Measurements from ENCODE around the gene INTS3. TPM values are rescaled to one million over a fixed set of nuclear protein-coding genes. Genes with fewer than 3 reads are reported as not detected.

Gene INTS3
- total and polyA plus RNA-seq, 10 of the 15 experiments (the other 5 are each of a cell fraction or from before 2014, with no cell fraction given), result 12.6 to 87.4 (median 30.8) TPM

- Histone ChIP-seq H3K9me3 (replicated peaks; ENCODE audit: control insufficient read depth, insufficient read depth, low read length) (no peaks in the 10 kb centered on the region), H3K36me3 (ENCODE audit: control insufficient read depth in 2 of 2, insufficient read depth in 2 of 2, low read length in 1 of 2) (peaks cover 7 to 8% of the 10 kb centered on the region in 2 experiments; a peak in 3 of 4 replicates), H3K4me3 (no peak overlapping the region), H3K4me2 (ENCODE audit: control insufficient read depth, insufficient read depth) (no peak overlapping the region), H3K27ac (ENCODE audit: control insufficient read depth, insufficient read depth) (peak overlapping the region; percentile 32), H3K27me3 (replicated peaks in 1 of 2; ENCODE audit: control insufficient read depth in 2 of 2, insufficient read depth in 2 of 2, low read length in 1 of 2) (no peaks in the 10 kb centered on the region), H3K4me1 (ENCODE audit: control insufficient read depth, insufficient read depth, low read length) (peaks cover 39% of the 10 kb centered on the region), H3K79me2 (ENCODE audit: control insufficient read depth, insufficient read depth, low read length) (peaks cover 3% of the 10 kb centered on the region; the same call in 1 of the 2 replicates), H3K9ac (ENCODE audit: control insufficient read depth, insufficient read depth, low read length) (0 out of 2 replicates have a peak overlapping the region, but pooled peaks have one; percentile 24), H2AFZ (ENCODE audit: control insufficient read depth, low read depth, low read length) (no peak overlapping the region), H4K20me1 (ENCODE audit: control insufficient read depth, insufficient read depth) (no peaks in the 10 kb centered on the region)
- SMC1A ChIA-PET (ENCODE audit: uncharacterized antibody, unreplicated experiment), result interaction anchor here (0.7 to 4.1 kb wide), 6 partner anchors 10 to 184 kb away, joined by 3 to 21 read pairs (median 4); partner anchors contain the start of genes DENND4B, JTB and RAB13
- no TSS peak for BruUV-seq (replicated peaks)
- FAIRE-seq (no peak), DNase-seq (ENCODE audit: low read depth, low spot score) (no peak), ATAC-seq (no peak)
- in situ Hi-C loops (cut with MboI) (no loop called here), intact Hi-C loops (cut with micrococcal nuclease; ENCODE audit: unreplicated experiment) (no loop called here)
- CTCF ChIA-PET, result interaction anchor here (0.9 to 4.0 kb wide), 8 partner anchors 11 to 183 kb away, joined by 3 to 23 read pairs (median 4); partner anchors contain the start of genes CREB3L4 and RAB13
- 59% methylated on average over 3 of the region's 3 CpGs for WGBS (ENCODE audit: insufficient coverage, insufficient replicate concordance, low lambda C conversion rate, missing lambda C conversion rate)
- RAD21 ChIA-PET (ENCODE audit: unreplicated experiment), result interaction anchor here (0.6 to 2.8 kb wide), 6 partner anchors 36 to 182 kb away, joined by 3 to 8 read pairs (median 6); partner anchors contain the start of genes RAB13 and SLC39A1
- POLR2A ChIA-PET, result interaction anchor here (0.6 to 1.1 kb wide), 3 partner anchors 14 to 601 kb away, joined by 3 to 6 read pairs (median 5); no protein-coding TSS in a partner anchor
- TF ChIP-seq PML (IDR thresholded peaks at IDR 0.05; ENCODE audit: low read length), result no peak
- peak; percentile 40; the same call in 1 of the 2 replicates for TF ChIP-seq SPI1 (IDR thresholded peaks at IDR 0.05; ENCODE audit: borderline replicate concordance, insufficient read depth, low read depth, low read length)
Observed at GRCh38 chr1:153803470-153804056, 75.7 kb downstream of the INTS3 start.

GRCh38 chr1:153804112-153804511 lies 76.3 kb downstream of the INTS3 start:
- in situ Hi-C loops (cut with MboI) (no loop called here), intact Hi-C loops (cut with micrococcal nuclease; ENCODE audit: unreplicated experiment) (no loop called here)
- 78% methylated on average over 2 of the region's 2 CpGs for WGBS (ENCODE audit: insufficient coverage, insufficient replicate concordance, low lambda C conversion rate, missing lambda C conversion rate)
- no peaks in the 10 kb centered on the region for H3K27me3 ChIP-seq (replicated peaks in 1 of 2; ENCODE audit: control insufficient read depth in 2 of 2, insufficient read depth in 2 of 2, low read length in 1 of 2)
- H3K4me2 ChIP-seq (ENCODE audit: control insufficient read depth, insufficient read depth), result peak overlapping the region; percentile 34; the same call in 1 of the 2 replicates
- peaks cover 39% of the 10 kb centered on the region for H3K4me1 ChIP-seq (ENCODE audit: control insufficient read depth, insufficient read depth, low read length)
- POLR2A ChIA-PET, result interaction anchor here (0.6 to 1.9 kb wide), 7 partner anchors 13 to 600 kb away, joined by 3 to 6 read pairs (median 3); partner anchors contain the start of gene JTB
- H3K9ac ChIP-seq (ENCODE audit: control insufficient read depth, insufficient read depth, low read length), result peak overlapping the region; percentile 21
- peaks cover 7 to 8% of the 10 kb centered on the region in 2 experiments; a peak in 3 of 4 replicates for H3K36me3 ChIP-seq (ENCODE audit: control insufficient read depth in 2 of 2, insufficient read depth in 2 of 2, low read length in 1 of 2)
- peak overlapping the region; percentile 89 for H3K27ac ChIP-seq (ENCODE audit: control insufficient read depth, insufficient read depth)
- CTCF ChIA-PET, result interaction anchor here (0.9 to 4.0 kb wide), 12 partner anchors 7 to 183 kb away, joined by 3 to 23 read pairs (median 4); partner anchors contain the start of genes CREB3L4, DENND4B and RAB13
- H2AFZ ChIP-seq (ENCODE audit: control insufficient read depth, low read depth, low read length), result no peak overlapping the region
- ATAC-seq (no peak), DNase-seq (ENCODE audit: low read depth, low spot score) (no peak), FAIRE-seq (no peak)
- H3K4me3 ChIP-seq, result no peak overlapping the region
- H3K79me2 ChIP-seq (ENCODE audit: control insufficient read depth, insufficient read depth, low read length), result peaks cover 3% of the 10 kb centered on the region; the same call in 1 of the 2 replicates
- no TSS peak for BruUV-seq (replicated peaks)
- no peaks in the 10 kb centered on the region for H3K9me3 ChIP-seq (replicated peaks; ENCODE audit: control insufficient read depth, insufficient read depth, low read length)
- RAD21 ChIA-PET (ENCODE audit: unreplicated experiment), result interaction anchor here (0.6 to 4.4 kb wide), 11 partner anchors 33 to 183 kb away, joined by 3 to 46 read pairs (median 5); partner anchors contain the start of genes CRTC2, DENND4B, GATAD2B and RAB13
- SMC1A ChIA-PET (ENCODE audit: uncharacterized antibody, unreplicated experiment), result interaction anchor here (0.7 to 4.1 kb wide), 15 partner anchors 12 to 183 kb away, joined by 3 to 21 read pairs (median 4); partner anchors contain the start of genes CREB3L4, DENND4B and RAB13
- H4K20me1 ChIP-seq (ENCODE audit: control insufficient read depth, insufficient read depth), result no peaks in the 10 kb centered on the region
- TF ChIP-seq SMC3 (IDR thresholded peaks at IDR 0.05; ENCODE audit: borderline replicate concordance, low read length), result no peak
- no peak for TF ChIP-seq BCLAF1 (IDR thresholded peaks at IDR 0.05)
- no peak for TF ChIP-seq IRF3 (IDR thresholded peaks at IDR 0.05)
- no peak for TF ChIP-seq POLR2A (IDR thresholded peaks at IDR 0.05; ENCODE audit: low read depth, low read length)
- no peak for TF ChIP-seq RELB (IDR thresholded peaks at IDR 0.05; ENCODE audit: low read depth)
- TF ChIP-seq EGR1 (IDR thresholded peaks at IDR 0.05; ENCODE audit: borderline replicate concordance in 1 of 2, low read depth in 2 of 2, low read length in 2 of 2), result no peak
- TF ChIP-seq GATAD2B (conservative IDR thresholded peaks at IDR 0.05; ENCODE audit: low read depth), result no peak

Measured in GM12878 (cell line).